Peyer's patch (tissue), 4 donors: Measurements from ENCODE around the gene KIAA0319L.

Experiments
- CTCF ChIP-seq, 6 experiments: fragments of 450-650 bp in 4 of 6; fragments of 200-600 bp in 2 of 6; sonication (generic) in 1 of 6; IDR thresholded peaks; one replicate each; pipeline ENCODE4 v1.5.1; 2017 to 2019; ENCODE audit warnings: antibody characterized with exemption in 6 of 6, mild to moderate bottlenecking in 3 of 6, moderate library complexity in 1 of 6
- POLR2A ChIP-seq, 2 donors: fragments of 450-650 bp; IDR thresholded peaks; one replicate each; pipeline ENCODE4 v1.5.1; 2017; ENCODE audit warnings: antibody characterized with exemption in 2 of 2, mild to moderate bottlenecking in 2 of 2, moderate library complexity in 2 of 2

- TF ChIP-seq CTCF (IDR thresholded peaks at IDR 0.05) = no peak
- TF ChIP-seq POLR2A (IDR thresholded peaks at IDR 0.05) = no peak
Observed at GRCh38 chr1:35532497-35533223, 24.5 kb downstream of the KIAA0319L start.
